Keratinocyte (primary cell): ENCODE data around the gene RAB34.

Experiments used
- EZH2 ChIP-seq: IDR thresholded peaks from one replicate; pipeline ENCODE4 v1.6.1; 2012; ENCODE audit warnings: inconsistent platforms, mild to moderate bottlenecking, low read length, moderate library complexity
- TF ChIP-seq, protein P1 (sequence below), 3 experiments: IDR thresholded peaks in 1 of 3; conservative IDR thresholded peaks in 1 of 3; optimal IDR thresholded peaks in 1 of 3; 2 replicates in 2 of 3; 3 replicates in 1 of 3; pipeline versions ENCODE3 to v1.5.1; 2011; ENCODE audit warnings: low read length in 3 of 3, mild to moderate bottlenecking in 3 of 3, moderate library complexity in 2 of 3, control low read depth in 1 of 3, inconsistent platforms in 1 of 3; ENCODE audit not compliant: insufficient read depth in 2 of 3; ENCODE audit errors: extremely low read depth in 1 of 3

DNA sequence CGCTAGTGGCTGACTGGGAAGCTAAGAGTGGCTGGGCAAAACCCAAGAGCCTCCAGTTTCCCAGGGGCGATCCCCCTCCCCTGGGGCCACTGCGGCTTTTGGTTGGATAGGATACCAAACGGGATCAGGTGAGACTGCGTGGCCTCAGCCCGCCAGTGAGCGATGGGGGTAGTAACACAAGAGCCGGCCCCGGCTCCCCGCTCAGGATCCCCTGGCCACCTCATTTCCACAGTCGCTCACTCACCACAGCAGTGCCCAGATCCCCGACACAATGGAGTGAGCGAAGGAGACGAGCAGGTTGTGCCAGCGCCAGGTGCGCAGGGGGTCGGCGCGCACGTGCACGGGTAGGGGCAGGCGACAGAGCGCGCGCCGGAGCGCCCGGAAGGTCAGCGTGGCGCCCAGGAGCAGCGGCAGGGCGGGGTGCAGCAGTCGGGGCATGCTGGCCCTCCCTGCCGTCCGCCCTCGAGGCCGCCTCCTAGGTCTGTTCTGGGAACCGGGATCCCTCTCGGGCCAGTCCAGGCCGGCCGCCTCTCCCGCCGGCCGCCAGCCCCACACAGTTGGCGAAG, 8.1 kb upstream of the RAB34 start:
- TF ChIP-seq, protein P1, sequence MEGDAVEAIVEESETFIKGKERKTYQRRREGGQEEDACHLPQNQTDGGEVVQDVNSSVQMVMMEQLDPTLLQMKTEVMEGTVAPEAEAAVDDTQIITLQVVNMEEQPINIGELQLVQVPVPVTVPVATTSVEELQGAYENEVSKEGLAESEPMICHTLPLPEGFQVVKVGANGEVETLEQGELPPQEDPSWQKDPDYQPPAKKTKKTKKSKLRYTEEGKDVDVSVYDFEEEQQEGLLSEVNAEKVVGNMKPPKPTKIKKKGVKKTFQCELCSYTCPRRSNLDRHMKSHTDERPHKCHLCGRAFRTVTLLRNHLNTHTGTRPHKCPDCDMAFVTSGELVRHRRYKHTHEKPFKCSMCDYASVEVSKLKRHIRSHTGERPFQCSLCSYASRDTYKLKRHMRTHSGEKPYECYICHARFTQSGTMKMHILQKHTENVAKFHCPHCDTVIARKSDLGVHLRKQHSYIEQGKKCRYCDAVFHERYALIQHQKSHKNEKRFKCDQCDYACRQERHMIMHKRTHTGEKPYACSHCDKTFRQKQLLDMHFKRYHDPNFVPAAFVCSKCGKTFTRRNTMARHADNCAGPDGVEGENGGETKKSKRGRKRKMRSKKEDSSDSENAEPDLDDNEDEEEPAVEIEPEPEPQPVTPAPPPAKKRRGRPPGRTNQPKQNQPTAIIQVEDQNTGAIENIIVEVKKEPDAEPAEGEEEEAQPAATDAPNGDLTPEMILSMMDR (optimal IDR thresholded peaks at IDR 0.05 in 1 of 3, IDR thresholded peaks at IDR 0.05 in 1 of 3, conservative IDR thresholded peaks at IDR 0.05 in 1 of 3; ENCODE audit: extremely low read depth in 1 of 3, insufficient read depth in 2 of 3, low read length in 3 of 3): peak in 1 of 3 experiments; percentile 0
- no peak for TF ChIP-seq EZH2
